Prostate gland (tissue), 2 donors: ENCODE results near the gene TSPAN14. TPM values are rescaled to one million over a fixed set of nuclear protein-coding genes. Genes with fewer than 3 reads are reported as not detected.

Source experiments
- DNase-seq: peaks from one replicate; pipeline ENCODE4 v3.0.0-alpha.2; 2019; ENCODE audit warnings: low spot score
- H3K27ac ChIP-seq, 2 donors: fragments of 200-600 bp; sonication (generic); 2 replicates each; pipeline ENCODE4 v1.5.1; 2017 to 2019
- H3K27me3 ChIP-seq: fragments of 200-600 bp; sonication (generic); replicated peaks from 2 replicates; pipeline ENCODE4 v1.5.1; 2019; ENCODE audit not compliant: insufficient read depth
- H3K36me3 ChIP-seq, 2 donors: fragments of 200-600 bp; sonication (generic); 1 replicate in 1 of 2; 2 replicates in 1 of 2; pipeline versions ENCODE4 v1.5.1 to v1.8.1; 2017 to 2019
- H3K4me1 ChIP-seq: fragments of 200-600 bp; sonication (generic); replicated peaks from 2 replicates; pipeline ENCODE4 v1.5.1; 2019
- H3K4me3 ChIP-seq, 2 donors: fragments of 200-600 bp; sonication (generic); 2 replicates each; pipeline ENCODE4 v1.5.1; 2017 to 2019
- H3K9me3 ChIP-seq: fragments of 200-600 bp; sonication (generic); 2 replicates; pipeline ENCODE4 v1.5.1; 2017
- POLR2A ChIP-seq: fragments of 450-650 bp; IDR thresholded peaks from one replicate; pipeline ENCODE4 v1.6.1; 2016; ENCODE audit warnings: antibody characterized with exemption, mild to moderate bottlenecking
- POLR2AphosphoS5 ChIP-seq: sonication (generic); formaldehyde crosslinking; IDR thresholded peaks from one replicate; pipeline ENCODE4 v1.6.1; 2017; ENCODE audit warnings: antibody characterized with exemption
- WGBS: methylation state at CpG from one replicate; pipeline ENCODE4 v1.1.5; 2018; 5-methylcytosine and 5-hydroxymethylcytosine counted together
- intact Hi-C: fragments of 100-400 bp; cut with DNase I; formaldehyde crosslinking; loops from one replicate; pipeline ENCODE4 v1.14.2; 2022
- total RNA-seq, 2 donors: library from RNA; depleted of rRNA; stranded (reverse); fragments of >200 nt; gene quantifications; one replicate each; pipeline ENCODE4 v1.1.0, GENCODE V29; 2016
- TF ChIP-seq, protein P1 (sequence below), 4 experiments: fragments of 200-600 bp in 2 of 4; fragments of 450-650 bp in 2 of 4; sonication (generic) in 2 of 4; IDR thresholded peaks; 1 replicate in 3 of 4; 2 replicates in 1 of 4; pipeline ENCODE4 v1.5.1; 2016 to 2019; ENCODE audit warnings: antibody characterized with exemption in 4 of 4, mild to moderate bottlenecking in 2 of 4, moderate library complexity in 2 of 4

Gene TSPAN14, protein sequence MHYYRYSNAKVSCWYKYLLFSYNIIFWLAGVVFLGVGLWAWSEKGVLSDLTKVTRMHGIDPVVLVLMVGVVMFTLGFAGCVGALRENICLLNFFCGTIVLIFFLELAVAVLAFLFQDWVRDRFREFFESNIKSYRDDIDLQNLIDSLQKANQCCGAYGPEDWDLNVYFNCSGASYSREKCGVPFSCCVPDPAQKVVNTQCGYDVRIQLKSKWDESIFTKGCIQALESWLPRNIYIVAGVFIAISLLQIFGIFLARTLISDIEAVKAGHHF
- 100 to 1,000 TPM in 1 of 2 donors, 10 to 100 TPM in 1; 69.8 to 103 TPM for total RNA-seq

DNA sequence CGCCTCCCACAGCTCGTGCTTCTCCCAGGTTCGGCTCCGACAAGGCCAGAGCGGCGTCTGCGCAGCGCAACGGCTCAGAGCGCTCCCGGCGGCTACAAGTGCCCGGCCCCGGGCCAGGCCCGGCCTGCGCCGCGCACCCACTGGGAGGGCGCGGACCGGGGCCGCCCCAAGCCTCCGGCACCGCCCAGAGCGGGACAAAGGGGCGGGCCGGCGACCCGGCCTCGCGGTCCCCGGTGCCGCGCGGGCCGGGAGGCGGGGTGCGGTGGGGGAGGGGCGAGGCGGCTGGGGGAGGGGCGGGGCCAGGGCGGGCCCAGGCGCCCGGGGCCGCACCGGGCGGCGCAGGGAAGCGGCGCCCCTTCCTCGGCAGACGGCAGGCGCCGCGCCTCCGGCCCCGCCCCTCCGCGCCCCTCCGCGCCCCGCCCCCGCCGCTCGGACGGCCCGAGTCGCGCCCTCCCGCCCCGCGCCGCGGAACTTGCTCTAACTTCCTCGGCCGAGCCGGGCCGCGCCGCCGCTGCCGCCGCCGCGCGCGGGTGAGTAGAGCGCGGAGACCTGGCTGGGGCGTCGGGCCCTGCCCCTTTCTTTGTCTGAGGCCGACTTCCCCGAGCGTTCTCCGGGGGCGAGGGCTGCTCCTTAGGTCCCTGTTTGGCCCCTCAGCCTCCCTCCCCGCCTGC, at the start of gene TSPAN14:
Gene TSPAN14, plus strand, starts transcription at position 469 of the 671 bp plus-strand sequence. CDS start 34,924 bp downstream, outside the sequence.
- TF ChIP-seq, protein P1, sequence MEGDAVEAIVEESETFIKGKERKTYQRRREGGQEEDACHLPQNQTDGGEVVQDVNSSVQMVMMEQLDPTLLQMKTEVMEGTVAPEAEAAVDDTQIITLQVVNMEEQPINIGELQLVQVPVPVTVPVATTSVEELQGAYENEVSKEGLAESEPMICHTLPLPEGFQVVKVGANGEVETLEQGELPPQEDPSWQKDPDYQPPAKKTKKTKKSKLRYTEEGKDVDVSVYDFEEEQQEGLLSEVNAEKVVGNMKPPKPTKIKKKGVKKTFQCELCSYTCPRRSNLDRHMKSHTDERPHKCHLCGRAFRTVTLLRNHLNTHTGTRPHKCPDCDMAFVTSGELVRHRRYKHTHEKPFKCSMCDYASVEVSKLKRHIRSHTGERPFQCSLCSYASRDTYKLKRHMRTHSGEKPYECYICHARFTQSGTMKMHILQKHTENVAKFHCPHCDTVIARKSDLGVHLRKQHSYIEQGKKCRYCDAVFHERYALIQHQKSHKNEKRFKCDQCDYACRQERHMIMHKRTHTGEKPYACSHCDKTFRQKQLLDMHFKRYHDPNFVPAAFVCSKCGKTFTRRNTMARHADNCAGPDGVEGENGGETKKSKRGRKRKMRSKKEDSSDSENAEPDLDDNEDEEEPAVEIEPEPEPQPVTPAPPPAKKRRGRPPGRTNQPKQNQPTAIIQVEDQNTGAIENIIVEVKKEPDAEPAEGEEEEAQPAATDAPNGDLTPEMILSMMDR (IDR thresholded peaks at IDR 0.05), result no peak
- TF ChIP-seq POLR2A (peak; percentile 83), POLR2AphosphoS5 (no peak)
- no peaks in the 10 kb centered on the region for H3K9me3 ChIP-seq
- no peaks in the 10 kb centered on the region for H3K36me3 ChIP-seq
- no peaks in the 10 kb centered on the region for H3K27me3 ChIP-seq
- peak within 1 kb of the TSS; percentile 97 to 98 for H3K4me3 ChIP-seq
- peak within 1 kb of the TSS; percentile 98 to 99 for H3K27ac ChIP-seq
- 0% methylated on average over 35 of the region's 97 CpGs for WGBS
- peak; percentile 81 for DNase-seq
- peaks cover 12% of the 10 kb centered on the region for H3K4me1 ChIP-seq
- intact Hi-C loops, result loop anchor here (1.0 to 2.0 kb wide), 2 partner anchors 40 to 45 kb away; no protein-coding TSS in a partner anchor

DNA sequence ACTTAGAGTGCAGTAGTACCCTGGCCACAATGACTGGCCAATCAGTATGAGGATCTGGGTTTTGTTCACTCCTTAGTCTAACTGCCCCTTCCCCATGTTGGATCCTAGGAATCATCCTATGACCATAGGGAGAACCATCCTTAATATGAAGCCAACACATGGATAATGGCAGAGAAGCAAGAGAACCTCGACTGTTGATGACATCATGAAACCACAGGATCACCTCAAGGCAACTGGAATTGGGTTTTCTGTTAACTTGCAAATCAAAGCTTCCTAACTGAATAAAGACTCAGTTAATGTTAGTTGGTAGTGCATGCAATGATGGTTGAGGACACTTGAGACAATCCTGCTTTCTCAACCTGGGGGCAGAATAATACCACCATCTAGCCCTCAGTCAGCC, 49.1 kb upstream of the TSPAN14 start:
- intact Hi-C loops, result no loop called here
- WGBS, result 87% methylated on average over 1 of the region's 1 CpG
- H3K4me1 ChIP-seq, result peaks cover 4% of the 10 kb centered on the region
- H3K9me3 ChIP-seq, result no peaks in the 10 kb centered on the region
- no peak overlapping the region for H3K27ac ChIP-seq
- no peak for TF ChIP-seq POLR2A
- TF ChIP-seq, protein P1 (IDR thresholded peaks at IDR 0.05), result no peak
- TF ChIP-seq POLR2AphosphoS5, result no peak
- no peaks in the 10 kb centered on the region for H3K36me3 ChIP-seq
- H3K27me3 ChIP-seq, result no peaks in the 10 kb centered on the region
- no peak overlapping the region for H3K4me3 ChIP-seq
- DNase-seq, result no peak

DNA sequence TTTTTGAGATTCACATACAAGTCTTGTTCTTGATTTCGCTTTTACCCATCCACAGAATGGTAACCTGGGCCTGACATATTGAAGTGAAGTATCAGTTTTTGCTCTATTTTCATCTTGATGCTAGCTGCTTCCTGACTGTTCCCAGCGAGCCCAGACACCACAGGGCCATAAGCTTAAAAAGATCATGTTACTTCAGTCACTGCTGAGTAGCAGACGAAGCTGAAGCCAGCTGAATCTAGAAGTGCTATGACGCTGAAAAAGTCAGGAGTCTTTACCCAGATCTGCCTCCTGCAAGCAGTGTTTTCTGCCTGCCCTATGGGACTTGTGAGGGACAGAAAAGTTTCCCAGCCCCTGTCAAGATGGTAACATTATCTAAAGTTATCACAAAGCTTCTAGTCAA, 48.5 kb upstream of the TSPAN14 start:
- DNase-seq, result no peak
- H3K36me3 ChIP-seq, result no peaks in the 10 kb centered on the region
- TF ChIP-seq POLR2A, result no peak
- H3K9me3 ChIP-seq, result no peaks in the 10 kb centered on the region
- H3K27me3 ChIP-seq, result no peaks in the 10 kb centered on the region
- no peak overlapping the region for H3K4me3 ChIP-seq
- H3K27ac ChIP-seq, result peak overlapping the region; percentile 27 to 96
- intact Hi-C loops, result no loop called here
- H3K4me1 ChIP-seq, result peaks cover 4% of the 10 kb centered on the region
- WGBS, result 47% methylated on average over 4 of the region's 4 CpGs

DNA sequence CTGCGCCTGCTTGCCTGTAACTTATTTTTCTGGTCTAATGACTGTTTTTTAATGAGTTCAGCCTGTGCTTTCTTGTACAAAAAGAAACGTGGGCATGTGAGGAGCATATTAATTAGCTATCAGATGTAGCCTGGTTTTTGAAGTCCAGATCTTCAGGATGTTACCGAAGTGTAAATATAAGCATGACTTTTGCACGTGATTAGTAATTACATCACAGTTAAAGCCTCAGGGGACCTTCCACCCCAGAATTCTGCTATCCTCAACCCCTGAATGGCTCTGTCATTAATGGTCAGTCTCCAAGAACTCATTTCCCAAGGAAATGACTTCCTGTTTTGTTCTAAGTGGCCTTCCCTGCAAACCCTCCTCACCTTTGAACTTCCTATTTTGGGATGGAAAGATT, 47.9 kb upstream of the TSPAN14 start:
- TF ChIP-seq, protein P1 (IDR thresholded peaks at IDR 0.05), result no peak
- TF ChIP-seq POLR2A, result no peak
- TF ChIP-seq POLR2AphosphoS5, result peak; percentile 51
- H3K36me3 ChIP-seq, result no peaks in the 10 kb centered on the region
- no peaks in the 10 kb centered on the region for H3K27me3 ChIP-seq
- DNase-seq, result no peak
- H3K27ac ChIP-seq, result peak overlapping the region; percentile 27 to 96
- no peak overlapping the region for H3K4me3 ChIP-seq
- H3K4me1 ChIP-seq, result peaks cover 8% of the 10 kb centered on the region
- intact Hi-C loops, result no loop called here
- 23% methylated on average over 4 of the region's 4 CpGs for WGBS
- no peaks in the 10 kb centered on the region for H3K9me3 ChIP-seq

DNA sequence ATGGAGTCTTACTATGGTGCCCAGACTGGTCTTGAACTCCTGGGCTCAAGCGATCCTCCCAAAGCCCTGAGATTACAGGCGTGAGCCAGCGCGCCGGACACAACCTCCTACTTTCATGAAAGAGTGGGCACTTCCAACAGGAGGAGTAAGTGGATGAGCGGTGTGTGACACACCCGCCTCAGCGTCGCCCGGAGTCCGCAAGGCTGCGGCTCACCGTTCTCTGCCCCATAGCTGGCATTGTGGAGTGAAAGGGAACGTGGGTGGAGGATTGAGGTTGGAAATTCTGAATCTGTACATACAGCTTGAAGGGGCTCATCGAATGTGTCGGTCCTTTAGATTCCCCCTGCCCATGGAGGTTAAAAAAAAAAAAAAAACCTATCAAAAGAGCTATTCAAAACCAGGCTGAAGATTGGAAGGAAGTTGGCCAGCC, 46.3 kb upstream of the TSPAN14 start:
- no peaks in the 10 kb centered on the region for H3K27me3 ChIP-seq
- TF ChIP-seq, protein P1 (IDR thresholded peaks at IDR 0.05), result no peak
- TF ChIP-seq POLR2A (no peak), POLR2AphosphoS5 (no peak)
- H3K27ac ChIP-seq, result peak overlapping the region; percentile 86 to 96
- no peaks in the 10 kb centered on the region for H3K36me3 ChIP-seq
- peaks cover 15% of the 10 kb centered on the region for H3K4me1 ChIP-seq
- 14% methylated on average over 16 of the region's 16 CpGs for WGBS
- no peaks in the 10 kb centered on the region for H3K9me3 ChIP-seq
- intact Hi-C loops, result no loop called here
- H3K4me3 ChIP-seq, result peak overlapping the region; percentile 72 to 92
- DNase-seq, result no peak
